GM21619 (cell line): ENCODE results near the gene FOXRED2.
"Not testable (repeated sequence)": the region's sequence is repeated elsewhere in the genome, so short reads cannot be mapped to it uniquely, and the experiment has no call there.

Experiments
- ATAC-seq: cut with Tn5 transposase; IDR thresholded peaks from one replicate; pipeline ENCODE4 v1.9.1; 2021; ENCODE audit not compliant: unreplicated experiment

FOXRED2 gene

GRCh38 chr22:36452250-36452977, 54.4 kb downstream of the FOXRED2 start:
- ATAC-seq = no peak

DNA sequence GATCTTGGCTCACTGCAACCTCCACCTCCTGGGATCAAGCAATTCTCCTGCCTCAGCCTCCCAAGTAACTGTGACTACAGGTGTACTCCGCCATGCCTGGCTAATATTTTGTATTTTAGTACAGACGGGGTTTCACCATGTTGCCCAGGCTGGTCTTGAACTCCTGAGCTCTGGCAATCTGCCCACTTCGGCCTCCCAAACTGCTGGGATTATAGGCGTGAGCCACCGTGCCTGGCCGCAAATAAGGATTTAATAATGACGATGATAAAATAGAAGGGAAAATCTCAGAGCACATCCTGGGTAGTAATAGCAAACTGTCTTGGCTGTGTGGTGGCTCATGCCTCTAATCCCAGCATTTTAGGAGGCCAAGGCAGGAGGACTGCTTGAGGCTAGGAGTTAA, 55.9 kb downstream of the FOXRED2 start:
- not testable (repeated sequence) for ATAC-seq

GRCh38 chr22:36449596-36450175, 57.2 kb downstream of the FOXRED2 start:
- no peak for ATAC-seq

DNA sequence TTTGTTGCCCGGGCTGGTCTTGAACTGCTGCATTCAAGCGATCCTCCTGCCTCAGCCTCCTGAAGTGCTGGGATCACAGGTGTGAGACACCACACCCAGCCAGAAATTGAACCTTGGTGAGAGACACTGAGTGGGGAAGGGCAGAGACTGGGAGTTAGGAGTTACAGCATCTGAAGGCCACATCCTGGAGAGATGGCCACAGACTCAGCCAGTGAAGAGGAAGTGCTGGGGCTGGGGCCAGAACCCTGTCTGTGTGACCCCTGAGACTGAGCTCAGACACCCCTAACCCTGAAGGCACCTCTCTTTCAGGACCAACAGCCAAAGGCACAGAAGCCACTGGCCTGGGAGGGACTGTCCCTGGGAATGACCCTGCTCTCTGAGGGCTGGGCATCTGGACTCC, 59.2 kb downstream of the FOXRED2 start:
- ATAC-seq = no peak

- ATAC-seq = no peak
Observed at GRCh38 chr22:36445158-36445668, 61.6 kb downstream of the FOXRED2 start.

- ATAC-seq = no peak
Observed at GRCh38 chr22:36443198-36443770, 63.6 kb downstream of the FOXRED2 start.

DNA sequence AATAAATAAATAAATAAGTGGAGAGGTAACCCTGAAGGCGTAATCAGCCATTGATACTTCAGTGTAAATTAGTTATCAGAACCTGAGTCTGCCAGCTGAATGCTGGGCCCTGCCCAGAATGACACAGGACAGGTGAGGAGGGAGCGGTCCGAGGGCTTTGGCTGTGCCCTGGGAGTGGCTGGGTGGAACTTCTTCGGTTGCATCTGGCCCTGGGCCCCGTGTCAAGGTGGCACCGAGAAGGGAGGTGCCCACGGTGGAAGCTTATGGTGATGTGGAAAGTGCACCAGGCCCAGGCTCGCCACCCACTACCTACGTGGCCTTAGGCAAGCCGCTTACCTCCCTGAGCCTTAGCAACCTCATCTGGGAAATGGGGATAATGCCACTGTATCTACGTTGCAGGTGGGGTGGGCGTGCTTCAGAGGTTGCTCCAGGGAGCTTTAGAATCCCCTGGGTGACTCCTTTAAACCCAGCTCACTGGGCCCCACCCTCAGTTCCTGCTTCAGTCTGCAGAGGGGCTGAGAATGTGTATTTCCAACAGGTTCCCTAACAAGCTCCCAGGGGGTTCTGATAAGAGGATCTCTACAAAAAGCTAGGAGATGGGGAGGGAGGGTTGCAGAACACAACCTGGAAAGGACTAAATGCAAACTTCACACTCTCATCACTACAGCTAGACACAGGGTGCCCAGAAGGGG, 64.2 kb downstream of the FOXRED2 start:
- no peak for ATAC-seq

DNA sequence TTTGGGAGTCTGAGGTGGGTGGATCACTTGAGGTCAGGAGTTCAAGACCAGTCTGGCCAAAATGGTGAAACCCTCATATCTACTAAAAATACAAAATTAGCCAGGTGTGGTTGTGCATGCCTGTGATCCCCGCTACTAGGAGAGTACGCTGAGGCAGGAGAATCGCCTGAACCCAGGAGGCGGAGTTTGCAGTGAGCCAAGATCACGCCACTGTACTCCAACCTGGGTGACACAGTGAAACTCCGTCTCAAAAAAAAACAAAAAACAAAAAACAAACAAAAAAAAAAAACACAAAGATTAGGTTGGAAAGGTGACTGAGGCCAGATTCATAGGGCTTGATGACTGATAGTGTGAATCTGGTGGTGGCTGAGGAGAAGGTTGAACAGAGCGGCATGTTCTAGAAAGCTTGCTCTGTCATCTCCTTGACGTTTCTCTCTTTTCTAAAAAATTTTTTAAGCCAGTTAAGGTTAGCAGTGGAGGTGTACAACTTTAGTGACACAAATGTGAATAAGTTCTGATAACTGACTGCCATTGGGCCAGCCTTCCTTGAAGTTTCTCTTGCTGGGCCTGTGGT, 66.3 kb downstream of the FOXRED2 start:
- no peak for ATAC-seq

GRCh38 chr22:36439481-36440271, 67.2 kb downstream of the FOXRED2 start:
- ATAC-seq = no peak
